ENCODE results near the gene LSAMP.

LSAMP gene

DNA sequence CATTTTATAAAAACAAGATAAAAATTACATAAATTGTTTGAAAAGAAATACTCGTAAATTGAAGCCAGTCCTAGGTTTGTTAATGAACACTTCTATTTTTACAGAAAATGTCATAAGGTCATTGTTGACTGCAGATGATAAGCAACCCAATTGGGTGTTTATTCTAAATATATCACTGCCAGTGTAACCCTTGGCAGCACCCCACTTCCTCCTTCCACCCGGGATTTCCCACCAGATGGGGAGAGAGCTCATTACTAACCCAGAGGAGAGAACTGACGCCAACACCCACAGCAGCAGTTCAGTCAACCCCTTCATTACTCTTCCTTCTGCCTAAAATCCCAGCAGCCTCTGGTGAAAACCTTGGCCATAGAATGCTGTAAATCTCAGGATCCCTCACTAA lies 514.4 kb downstream of the LSAMP start:
- no peak overlapping the region for H4K12ac ChIP-seq (ENCODE audit: low read depth, low read length)
- WGBS (ENCODE audit: extremely low coverage, insufficient coverage, insufficient read length) = no CpG with 5 or more reads among the region's 3 CpGs

GRCh38 chr3:115930168-115930567 lies 515.1 kb downstream of the LSAMP start:
- no peaks in the 10 kb centered on the region for H3K79me2 ChIP-seq (ENCODE audit: control insufficient read depth, insufficient read depth, low read length, poor library complexity)
- H2BK5ac ChIP-seq (ENCODE audit: low read depth, low read length, poor library complexity) = no peak overlapping the region
- whole genome bisulfite sequencing (ENCODE audit: extremely low coverage, insufficient coverage, insufficient read length) = no CpG with 5 or more reads among the region's 2 CpGs
- H3K4me3 ChIP-seq (ENCODE audit: low read depth, low read length) = no peak overlapping the region
- no peak overlapping the region for H3K23ac ChIP-seq (ENCODE audit: low read length)
- no peak overlapping the region for H4K12ac ChIP-seq (ENCODE audit: low read depth, low read length)
- no peaks in the 10 kb centered on the region for H3K4me1 ChIP-seq (ENCODE audit: control insufficient read depth in 1 of 2, insufficient read depth in 2 of 2, low read length in 2 of 2)
- H3K79me1 ChIP-seq (ENCODE audit: low read length) = no peaks in the 10 kb centered on the region
- H3K27me3 ChIP-seq (ENCODE audit: insufficient read depth, low read length) = no peaks in the 10 kb centered on the region
- H2AFZ ChIP-seq (ENCODE audit: insufficient read depth, low read length, poor library complexity) = no peak overlapping the region
- H4K91ac ChIP-seq (ENCODE audit: low read depth, low read length) = no peak overlapping the region
- no peak overlapping the region for H2AK5ac ChIP-seq (ENCODE audit: low read length)
- no peak overlapping the region for H2BK12ac ChIP-seq (ENCODE audit: low read length)
- no peak overlapping the region for H3K14ac ChIP-seq (ENCODE audit: low read length)
- H3K4me2 ChIP-seq (ENCODE audit: low read length) = no peak overlapping the region
- no peak overlapping the region for H3K27ac ChIP-seq (ENCODE audit: low read depth, low read length)
- no peak overlapping the region for H3K4ac ChIP-seq (ENCODE audit: low read depth, low read length)
- H3K9ac ChIP-seq (ENCODE audit: low read length) = no peak overlapping the region
- H3K36me3 ChIP-seq (ENCODE audit: control insufficient read depth in 1 of 2, insufficient read depth in 2 of 2, low read length in 2 of 2) = no peaks in the 10 kb centered on the region
- no peaks in the 10 kb centered on the region for H3K9me3 ChIP-seq (ENCODE audit: insufficient read depth, low read depth, low read length)
- DNase-seq = no peak
- no peak overlapping the region for H4K8ac ChIP-seq (ENCODE audit: low read depth, low read length)
- no peak overlapping the region for H3K18ac ChIP-seq (ENCODE audit: low read length)
- no peak overlapping the region for H2BK120ac ChIP-seq (ENCODE audit: insufficient read depth, low read length, poor library complexity)

More for the DNA sequence above, 514.4 kb downstream of the LSAMP start:
- no peak overlapping the region for H2BK5ac ChIP-seq (ENCODE audit: low read depth, low read length, poor library complexity)
- no peak overlapping the region for H3K14ac ChIP-seq (ENCODE audit: low read length)
- H2AK5ac ChIP-seq (ENCODE audit: low read length) = no peak overlapping the region
- no peak overlapping the region for H2BK120ac ChIP-seq (ENCODE audit: insufficient read depth, low read length, poor library complexity)
- H2BK12ac ChIP-seq (ENCODE audit: low read length) = no peak overlapping the region
- H4K8ac ChIP-seq (ENCODE audit: low read depth, low read length) = no peak overlapping the region
- no peak overlapping the region for H3K4ac ChIP-seq (ENCODE audit: low read depth, low read length)
- no peak overlapping the region for H2AFZ ChIP-seq (ENCODE audit: insufficient read depth, low read length, poor library complexity)
- DNase-seq = no peak
- H3K79me1 ChIP-seq (ENCODE audit: low read length) = no peaks in the 10 kb centered on the region
- H3K4me3 ChIP-seq (ENCODE audit: low read depth, low read length) = no peak overlapping the region
- H3K9me3 ChIP-seq (ENCODE audit: insufficient read depth, low read depth, low read length) = no peaks in the 10 kb centered on the region
- no peaks in the 10 kb centered on the region for H3K27me3 ChIP-seq (ENCODE audit: insufficient read depth, low read length)
- no peak overlapping the region for H4K91ac ChIP-seq (ENCODE audit: low read depth, low read length)
- no peak overlapping the region for H3K18ac ChIP-seq (ENCODE audit: low read length)
- no peak overlapping the region for H3K9ac ChIP-seq (ENCODE audit: low read length)
- no peak overlapping the region for H3K23ac ChIP-seq (ENCODE audit: low read length)
- no peak overlapping the region for H3K4me2 ChIP-seq (ENCODE audit: low read length)
- H3K4me1 ChIP-seq (ENCODE audit: control insufficient read depth in 1 of 2, insufficient read depth in 2 of 2, low read length in 2 of 2) = no peaks in the 10 kb centered on the region
- H3K27ac ChIP-seq (ENCODE audit: low read depth, low read length) = no peak overlapping the region
- no peaks in the 10 kb centered on the region for H3K79me2 ChIP-seq (ENCODE audit: control insufficient read depth, insufficient read depth, low read length, poor library complexity)
- no peaks in the 10 kb centered on the region for H3K36me3 ChIP-seq (ENCODE audit: control insufficient read depth in 1 of 2, insufficient read depth in 2 of 2, low read length in 2 of 2)

GRCh38 chr3:115928376-115928775 lies 516.9 kb downstream of the LSAMP start:
- Histone ChIP-seq H3K36me3 (ENCODE audit: control insufficient read depth in 1 of 2, insufficient read depth in 2 of 2, low read length in 2 of 2) (no peaks in the 10 kb centered on the region), H3K14ac (ENCODE audit: low read length) (no peak overlapping the region), H3K27ac (ENCODE audit: low read depth, low read length) (no peak overlapping the region), H2AK5ac (ENCODE audit: low read length) (no peak overlapping the region), H3K4me3 (ENCODE audit: low read depth, low read length) (no peak overlapping the region), H3K79me2 (ENCODE audit: control insufficient read depth, insufficient read depth, low read length, poor library complexity) (no peaks in the 10 kb centered on the region), H2BK5ac (ENCODE audit: low read depth, low read length, poor library complexity) (no peak overlapping the region), H4K91ac (ENCODE audit: low read depth, low read length) (no peak overlapping the region), H3K4me2 (ENCODE audit: low read length) (no peak overlapping the region), H4K8ac (ENCODE audit: low read depth, low read length) (no peak overlapping the region), H3K9ac (ENCODE audit: low read length) (no peak overlapping the region), H3K27me3 (ENCODE audit: insufficient read depth, low read length) (no peaks in the 10 kb centered on the region), H3K23ac (ENCODE audit: low read length) (no peak overlapping the region), H3K18ac (ENCODE audit: low read length) (no peak overlapping the region), H3K79me1 (ENCODE audit: low read length) (no peaks in the 10 kb centered on the region), H4K12ac (ENCODE audit: low read depth, low read length) (no peak overlapping the region), H3K9me3 (ENCODE audit: insufficient read depth, low read depth, low read length) (no peaks in the 10 kb centered on the region), H2AFZ (ENCODE audit: insufficient read depth, low read length, poor library complexity) (no peak overlapping the region), H3K4me1 (ENCODE audit: control insufficient read depth in 1 of 2, insufficient read depth in 2 of 2, low read length in 2 of 2) (no peaks in the 10 kb centered on the region), H2BK120ac (ENCODE audit: insufficient read depth, low read length, poor library complexity) (no peak overlapping the region), H3K4ac (ENCODE audit: low read depth, low read length) (no peak overlapping the region), H2BK12ac (ENCODE audit: low read length) (no peak overlapping the region)
- DNase-seq = no peak
- WGBS (ENCODE audit: extremely low coverage, insufficient coverage, insufficient read length) = no CpG with 5 or more reads among the region's 1 CpG

- Histone ChIP-seq H3K36me3 (ENCODE audit: control insufficient read depth in 1 of 2, insufficient read depth in 2 of 2, low read length in 2 of 2) (no peaks in the 10 kb centered on the region), H3K79me1 (ENCODE audit: low read length) (no peaks in the 10 kb centered on the region), H2BK120ac (ENCODE audit: insufficient read depth, low read length, poor library complexity) (no peak overlapping the region)
Measured at GRCh38 chr3:115927197-115927596, 518.1 kb downstream of the LSAMP start.

More at GRCh38 chr3:115927197-115927596, 518.1 kb downstream of the LSAMP start:
- no peak overlapping the region for H4K8ac ChIP-seq (ENCODE audit: low read depth, low read length)
- H3K14ac ChIP-seq (ENCODE audit: low read length) = no peak overlapping the region
- H4K12ac ChIP-seq (ENCODE audit: low read depth, low read length) = no peak overlapping the region
- no peak overlapping the region for H2BK12ac ChIP-seq (ENCODE audit: low read length)
- no peak overlapping the region for H2BK5ac ChIP-seq (ENCODE audit: low read depth, low read length, poor library complexity)
- H3K4me3 ChIP-seq (ENCODE audit: low read depth, low read length) = no peak overlapping the region
- H3K4me2 ChIP-seq (ENCODE audit: low read length) = no peak overlapping the region
- no peaks in the 10 kb centered on the region for H3K9me3 ChIP-seq (ENCODE audit: insufficient read depth, low read depth, low read length)
- H3K4ac ChIP-seq (ENCODE audit: low read depth, low read length) = no peak overlapping the region
- no peak overlapping the region for H2AK5ac ChIP-seq (ENCODE audit: low read length)
- H3K79me2 ChIP-seq (ENCODE audit: control insufficient read depth, insufficient read depth, low read length, poor library complexity) = no peaks in the 10 kb centered on the region
- no peaks in the 10 kb centered on the region for H3K27me3 ChIP-seq (ENCODE audit: insufficient read depth, low read length)
- no peak overlapping the region for H4K91ac ChIP-seq (ENCODE audit: low read depth, low read length)
- H3K9ac ChIP-seq (ENCODE audit: low read length) = no peak overlapping the region
- H3K4me1 ChIP-seq (ENCODE audit: control insufficient read depth in 1 of 2, insufficient read depth in 2 of 2, low read length in 2 of 2) = no peaks in the 10 kb centered on the region
- H3K18ac ChIP-seq (ENCODE audit: low read length) = no peak overlapping the region
- DNase-seq = no peak
- no peak overlapping the region for H2AFZ ChIP-seq (ENCODE audit: insufficient read depth, low read length, poor library complexity)
- no peak overlapping the region for H3K23ac ChIP-seq (ENCODE audit: low read length)
- H3K27ac ChIP-seq (ENCODE audit: low read depth, low read length) = no peak overlapping the region

Data from trophoblast cell (in vitro differentiated cells and primary cell).